MM.1S (cell line): ENCODE measurements around the gene RTCB.

Source experiments
- EZH2 ChIP-seq: fragments of 300-600 bp; sonication (generic); optimal IDR thresholded peaks from 2 replicates; pipeline ENCODE3; 2017; ENCODE audit warnings: low read depth, mild to moderate bottlenecking, antibody characterized with exemption, low read length, mixed read lengths
- EZH2phosphoT487 ChIP-seq: fragments of 300-600 bp; sonication (generic); IDR thresholded peaks from 2 replicates; pipeline ENCODE4 v1.6.1; 2018; ENCODE audit warnings: antibody characterized with exemption, low read length
- TF ChIP-seq, protein P1 (sequence below): fragments of 300-600 bp; sonication (generic); IDR thresholded peaks from 2 replicates; pipeline ENCODE4 v1.5.1; 2016; ENCODE audit warnings: antibody characterized with exemption, low read length, mixed read lengths

DNA sequence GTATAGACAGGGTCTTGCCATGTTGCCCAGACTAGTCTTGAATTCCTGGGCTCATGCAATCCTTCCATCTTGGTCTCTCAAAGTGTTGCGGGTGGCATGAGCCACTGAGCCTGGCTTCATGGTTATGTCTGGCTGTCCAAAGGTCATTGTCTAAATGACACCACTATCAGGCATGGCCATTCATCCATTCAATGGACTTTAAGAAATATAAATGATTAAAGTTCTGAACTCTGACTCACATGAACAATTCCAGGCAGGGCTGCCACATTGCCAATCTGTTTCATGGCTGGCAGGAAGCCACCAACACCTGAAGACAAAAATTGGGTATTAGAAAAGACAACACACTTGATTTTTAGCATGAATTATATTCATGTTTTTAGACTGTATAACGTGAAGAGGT, 4.1 kb downstream of the RTCB start:
- TF ChIP-seq, protein P1, sequence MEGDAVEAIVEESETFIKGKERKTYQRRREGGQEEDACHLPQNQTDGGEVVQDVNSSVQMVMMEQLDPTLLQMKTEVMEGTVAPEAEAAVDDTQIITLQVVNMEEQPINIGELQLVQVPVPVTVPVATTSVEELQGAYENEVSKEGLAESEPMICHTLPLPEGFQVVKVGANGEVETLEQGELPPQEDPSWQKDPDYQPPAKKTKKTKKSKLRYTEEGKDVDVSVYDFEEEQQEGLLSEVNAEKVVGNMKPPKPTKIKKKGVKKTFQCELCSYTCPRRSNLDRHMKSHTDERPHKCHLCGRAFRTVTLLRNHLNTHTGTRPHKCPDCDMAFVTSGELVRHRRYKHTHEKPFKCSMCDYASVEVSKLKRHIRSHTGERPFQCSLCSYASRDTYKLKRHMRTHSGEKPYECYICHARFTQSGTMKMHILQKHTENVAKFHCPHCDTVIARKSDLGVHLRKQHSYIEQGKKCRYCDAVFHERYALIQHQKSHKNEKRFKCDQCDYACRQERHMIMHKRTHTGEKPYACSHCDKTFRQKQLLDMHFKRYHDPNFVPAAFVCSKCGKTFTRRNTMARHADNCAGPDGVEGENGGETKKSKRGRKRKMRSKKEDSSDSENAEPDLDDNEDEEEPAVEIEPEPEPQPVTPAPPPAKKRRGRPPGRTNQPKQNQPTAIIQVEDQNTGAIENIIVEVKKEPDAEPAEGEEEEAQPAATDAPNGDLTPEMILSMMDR, result no peak
- no peak for TF ChIP-seq EZH2
- no peak for TF ChIP-seq EZH2phosphoT487
